WI38 (cell line): ENCODE measurements around the gene TMEM255B.

Experiments used
- H3K4me3 ChIP-seq: 2 replicates; pipeline ENCODE4 v1.5.1; 2011; ENCODE audit warnings: low read depth, mild to moderate bottlenecking, control low read depth, low read length
- TF ChIP-seq, protein P1 (sequence below): IDR thresholded peaks from 2 replicates; pipeline ENCODE4 v1.5.1; 2012; ENCODE audit warnings: low read depth, mild to moderate bottlenecking, control low read depth, low read length

TMEM255B gene

DNA sequence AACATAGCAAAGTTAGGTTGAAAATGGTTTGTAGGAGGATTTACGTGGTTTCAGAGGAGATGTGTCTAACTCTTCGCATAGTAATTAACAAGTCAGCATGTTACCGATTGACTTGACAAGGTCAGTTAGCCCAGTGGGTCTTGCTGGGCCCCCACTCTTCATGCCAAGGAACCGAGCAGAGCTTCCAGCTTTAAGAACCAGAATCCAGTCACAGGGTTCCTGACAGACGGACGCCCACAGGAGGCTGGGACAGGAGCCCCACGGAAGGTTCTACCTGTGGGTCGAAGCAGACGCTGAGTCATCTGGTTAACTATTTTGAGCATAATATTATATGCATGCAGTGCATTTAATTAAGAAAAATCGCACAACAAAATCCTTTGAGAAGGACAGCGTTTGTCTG lies 3.5 kb downstream of the TMEM255B start:
- TF ChIP-seq, protein P1, sequence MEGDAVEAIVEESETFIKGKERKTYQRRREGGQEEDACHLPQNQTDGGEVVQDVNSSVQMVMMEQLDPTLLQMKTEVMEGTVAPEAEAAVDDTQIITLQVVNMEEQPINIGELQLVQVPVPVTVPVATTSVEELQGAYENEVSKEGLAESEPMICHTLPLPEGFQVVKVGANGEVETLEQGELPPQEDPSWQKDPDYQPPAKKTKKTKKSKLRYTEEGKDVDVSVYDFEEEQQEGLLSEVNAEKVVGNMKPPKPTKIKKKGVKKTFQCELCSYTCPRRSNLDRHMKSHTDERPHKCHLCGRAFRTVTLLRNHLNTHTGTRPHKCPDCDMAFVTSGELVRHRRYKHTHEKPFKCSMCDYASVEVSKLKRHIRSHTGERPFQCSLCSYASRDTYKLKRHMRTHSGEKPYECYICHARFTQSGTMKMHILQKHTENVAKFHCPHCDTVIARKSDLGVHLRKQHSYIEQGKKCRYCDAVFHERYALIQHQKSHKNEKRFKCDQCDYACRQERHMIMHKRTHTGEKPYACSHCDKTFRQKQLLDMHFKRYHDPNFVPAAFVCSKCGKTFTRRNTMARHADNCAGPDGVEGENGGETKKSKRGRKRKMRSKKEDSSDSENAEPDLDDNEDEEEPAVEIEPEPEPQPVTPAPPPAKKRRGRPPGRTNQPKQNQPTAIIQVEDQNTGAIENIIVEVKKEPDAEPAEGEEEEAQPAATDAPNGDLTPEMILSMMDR: no peak

DNA sequence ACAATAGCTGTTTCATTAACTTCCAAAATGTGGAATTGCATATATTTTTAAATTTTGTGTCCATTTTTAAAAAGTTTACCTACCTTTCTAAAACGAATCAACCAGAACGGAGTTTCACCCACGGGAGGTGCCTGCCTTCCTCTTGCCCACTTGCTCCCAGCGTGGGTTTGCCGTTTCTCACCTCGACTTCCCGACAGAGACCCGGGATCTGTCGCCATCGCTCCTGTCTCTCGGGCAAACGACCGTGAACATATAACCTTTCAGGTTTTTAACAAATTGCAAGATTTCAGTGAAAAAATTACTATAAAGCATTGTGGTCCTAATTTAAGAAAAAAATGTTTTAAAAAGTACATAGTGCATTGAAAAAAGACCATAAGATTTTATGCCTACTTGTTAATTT lies 4.2 kb downstream of the TMEM255B start:
- H3K4me3 ChIP-seq: no peak overlapping the region
- TF ChIP-seq, protein P1: no peak

More for the DNA sequence above, 3.5 kb downstream of the TMEM255B start:
- H3K4me3 ChIP-seq: no peak overlapping the region

DNA sequence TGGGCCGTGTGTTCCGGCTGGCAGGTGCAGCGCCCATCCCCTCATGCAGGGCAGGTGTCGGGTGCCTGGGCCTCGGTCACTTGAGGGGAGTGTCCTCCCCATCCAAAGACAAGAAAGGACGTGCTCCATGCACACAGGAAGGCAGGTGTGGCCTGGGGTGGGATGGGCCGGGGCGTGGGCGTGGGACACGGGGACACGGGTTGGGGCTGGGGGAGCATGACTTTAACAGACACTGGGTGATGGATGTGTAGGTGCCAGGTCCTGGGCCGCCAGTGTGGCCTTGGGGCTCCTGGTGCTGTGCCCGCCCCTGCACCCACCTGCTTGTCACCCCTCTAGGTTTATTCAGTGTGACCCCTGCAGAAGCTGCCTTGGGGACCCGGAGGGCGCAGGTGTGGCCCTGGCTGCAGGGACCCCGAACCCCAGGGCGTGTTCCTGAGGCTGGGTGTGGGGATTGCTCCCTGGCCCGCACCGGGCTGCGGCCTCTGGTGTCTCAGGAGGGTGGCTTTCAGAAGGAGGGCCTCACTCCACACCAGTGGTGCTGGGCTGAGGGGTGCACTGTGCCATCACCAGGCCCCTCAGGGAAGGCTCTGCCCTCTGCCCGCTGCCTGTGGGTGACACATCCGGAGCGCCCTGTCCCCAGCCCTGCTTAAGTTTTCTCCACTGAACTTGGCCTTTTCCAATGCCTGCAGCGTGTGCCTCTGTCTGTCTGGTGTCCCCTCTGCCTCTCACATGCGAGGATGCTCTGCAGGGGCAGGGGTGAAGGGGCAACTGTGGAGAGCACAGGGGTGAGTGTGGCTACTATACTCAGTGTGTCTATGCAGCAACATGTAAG lies 5.2 kb downstream of the TMEM255B start:
- H3K4me3 ChIP-seq: no peak overlapping the region
- TF ChIP-seq, protein P1: no peak

DNA sequence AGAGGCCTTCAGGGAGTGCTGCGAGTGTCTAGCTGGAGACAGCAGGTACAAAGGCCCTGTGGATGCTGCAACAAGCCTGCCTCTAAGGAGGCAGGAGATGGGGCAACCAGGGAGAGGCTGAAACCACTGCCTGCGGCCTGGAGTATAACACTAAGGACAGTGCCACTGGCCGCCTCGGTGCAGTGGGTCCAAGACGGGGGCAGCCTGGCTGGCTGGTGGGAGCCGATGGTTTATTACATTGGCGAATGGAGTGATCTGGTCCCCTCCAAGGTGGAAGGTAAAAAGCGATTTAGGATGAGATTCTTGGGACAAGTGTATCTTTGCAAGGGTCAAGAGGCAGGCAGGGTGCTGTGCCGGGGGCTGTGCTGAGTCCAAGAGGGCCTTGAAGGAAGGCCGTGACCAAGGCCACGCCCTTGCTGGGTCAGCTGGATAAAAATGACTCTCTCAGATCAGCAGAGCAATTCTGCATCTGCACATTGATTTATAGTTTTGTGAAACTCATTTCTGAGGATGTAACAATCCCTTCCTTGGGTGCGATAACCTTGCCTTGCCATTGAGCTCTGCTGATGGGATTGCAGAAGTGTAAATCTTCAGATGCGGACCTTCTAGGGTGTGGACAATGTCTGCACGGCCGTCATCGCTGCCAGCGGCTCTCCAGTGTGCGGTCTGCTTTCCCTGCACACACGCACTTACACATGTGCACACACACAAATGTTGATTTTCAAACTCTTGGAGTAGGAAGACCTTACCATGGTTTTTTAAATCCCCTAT lies 6.0 kb downstream of the TMEM255B start:
- TF ChIP-seq, protein P1: no peak
- H3K4me3 ChIP-seq: no peak overlapping the region

DNA sequence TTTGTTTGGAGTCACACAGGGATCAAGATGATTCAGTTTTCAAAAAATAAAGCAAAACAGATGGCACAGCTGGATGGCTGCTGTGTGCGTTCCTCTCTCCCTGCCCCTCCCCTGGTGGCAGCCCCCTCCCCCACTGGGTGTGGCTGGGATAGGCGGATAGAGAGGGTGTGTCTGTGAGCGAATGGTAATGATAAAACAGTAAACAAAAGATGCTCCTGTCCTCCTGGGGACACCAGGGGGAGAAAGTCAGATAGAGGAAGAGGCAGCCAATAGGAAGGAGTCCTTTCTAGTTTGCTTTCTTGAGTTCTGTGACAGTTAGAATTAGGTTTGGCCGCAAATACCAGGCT lies 6.5 kb downstream of the TMEM255B start:
- no peak overlapping the region for H3K4me3 ChIP-seq
- TF ChIP-seq, protein P1: no peak

DNA sequence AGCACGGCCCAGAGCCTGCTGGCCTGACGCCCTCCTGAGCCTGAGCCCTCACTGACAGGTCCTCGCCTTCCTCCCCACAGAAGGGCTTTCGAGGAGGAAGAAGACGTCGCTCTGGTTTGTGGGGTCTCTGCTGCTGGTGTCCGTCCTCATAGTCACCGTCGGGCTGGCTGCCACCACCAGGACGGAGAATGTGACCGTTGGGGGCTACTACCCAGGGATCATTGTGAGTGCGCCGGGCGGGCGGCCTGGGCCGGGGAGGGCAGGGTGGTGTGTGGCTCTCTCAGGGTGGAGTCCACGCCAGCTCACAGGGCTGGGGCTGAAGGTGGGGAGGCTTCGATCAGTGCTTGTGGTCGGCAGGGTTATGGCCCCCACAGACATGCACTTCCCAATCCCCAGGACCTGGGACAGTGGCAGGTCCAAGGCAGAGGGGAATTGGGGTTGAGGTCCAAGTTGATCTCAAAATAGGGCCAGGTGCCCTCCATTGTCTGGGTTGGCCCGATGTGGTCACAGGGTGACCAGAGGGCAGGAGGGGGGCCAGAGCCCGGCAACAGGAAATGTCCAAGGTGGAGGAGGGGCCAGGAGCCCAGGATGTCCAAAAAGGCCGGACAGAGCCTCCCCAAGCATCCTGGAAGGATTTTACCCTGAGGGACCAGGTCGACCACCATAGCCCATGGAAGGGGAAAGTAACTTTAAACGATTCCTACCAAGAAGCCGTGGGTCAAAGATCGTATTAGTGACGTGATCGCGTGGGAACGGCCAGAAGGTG lies 7.2 kb downstream of the TMEM255B start:
- no peak overlapping the region for H3K4me3 ChIP-seq
- TF ChIP-seq, protein P1: no peak
